Panc1 (cell line): ENCODE measurements around the gene CC2D1A. TPM values are rescaled to one million over a fixed set of nuclear protein-coding genes. Genes with fewer than 3 reads are reported as not detected.

ENCODE experiments used
- ATAC-seq: fragments of 200-7000 bp; cut with Tn5 transposase; 2 replicates; pipeline ENCODE4 v1.9.1; 2020; ENCODE audit warnings: mild to moderate bottlenecking, moderate library complexity
- BruUV-seq: library from RNA; stranded (reverse); fragments of 400-500 nt; replicated peaks from 2 replicates; lab custom pipeline; 2021; lab: Mats Ljungman, UMichigan
- CTCF ChIA-PET: fragments of 300-600 bp; sonication (Branson Sonifier 250); formaldehyde crosslinking; loops from one replicate; lab custom pipeline; 2022; ENCODE audit warnings: antibody characterized with exemption; lab: Charles Lee
- POLR2A ChIA-PET: fragments of 300-600 bp; sonication (Branson Sonifier 250); formaldehyde crosslinking; loops from one replicate; lab custom pipeline; 2022; ENCODE audit warnings: antibody characterized with exemption; lab: Charles Lee
- DNase-seq: peaks from one replicate; pipeline ENCODE4 v3.0.0-alpha.2; 2010; ENCODE audit warnings: low read depth, low spot score
- H3K27ac ChIP-seq: 2 replicates; pipeline ENCODE4 v1.5.1; 2011; ENCODE audit warnings: mild to moderate bottlenecking, low read length, inconsistent platforms
- H3K27me3 ChIP-seq: fragments of 200-500 bp; sonication (Bioruptor generic); 2 replicates; pipeline ENCODE4 v1.6.0; 2014; ENCODE audit warnings: low read length, inconsistent platforms; ENCODE audit not compliant: control insufficient read depth, insufficient read depth
- H3K36me3 ChIP-seq: fragments of 200-500 bp; sonication (Bioruptor generic); 2 replicates; pipeline ENCODE4 v1.5.1; 2014; ENCODE audit warnings: inconsistent platforms, mild to moderate bottlenecking, low read length, moderate library complexity; ENCODE audit not compliant: control insufficient read depth, insufficient read depth
- H3K4me1 ChIP-seq: 2 replicates; pipeline ENCODE4 v1.5.1; 2011; ENCODE audit warnings: inconsistent platforms, mild to moderate bottlenecking, low read length, moderate library complexity; ENCODE audit not compliant: control insufficient read depth, insufficient read depth
- H3K4me3 ChIP-seq, 2 experiments: 2 replicates each; pipeline ENCODE4 v1.5.1; 2011 to 2012; ENCODE audit warnings: low read depth in 2 of 2, low read length in 2 of 2, mild to moderate bottlenecking in 2 of 2, inconsistent platforms in 1 of 2, moderate library complexity in 1 of 2
- H3K9me3 ChIP-seq: fragments of 200-500 bp; sonication (Bioruptor generic); 2 replicates; pipeline ENCODE4 v1.5.1; 2014; ENCODE audit warnings: low read depth, mild to moderate bottlenecking, inconsistent platforms, low read length, moderate library complexity; ENCODE audit not compliant: control insufficient read depth, insufficient read depth
- CTCF ChIP-seq: fragments of 450-650 bp; IDR thresholded peaks from 2 replicates; pipeline ENCODE4 v1.5.1; 2017; ENCODE audit warnings: mild to moderate bottlenecking
- POLR2AphosphoS5 ChIP-seq: IDR thresholded peaks from 2 replicates; pipeline ENCODE4 v1.6.1; 2012; ENCODE audit warnings: mild to moderate bottlenecking, low read depth, low read length, moderate library complexity
- REST ChIP-seq, 2 experiments: IDR thresholded peaks; 2 replicates each; pipeline ENCODE4 v1.6.1; 2011 to 2012; ENCODE audit warnings: low read depth in 2 of 2, control low read depth in 1 of 2, low read length in 1 of 2, mild to moderate bottlenecking in 1 of 2, moderate library complexity in 1 of 2; ENCODE audit not compliant: insufficient read depth in 1 of 2
- SIN3A ChIP-seq: IDR thresholded peaks from 2 replicates; pipeline ENCODE4 v1.6.1; 2012; ENCODE audit warnings: low read depth, mild to moderate bottlenecking, low read length, moderate library complexity, borderline replicate concordance; ENCODE audit not compliant: insufficient read depth
- TCF7L2 ChIP-seq: IDR thresholded peaks from 2 replicates; pipeline ENCODE4 v1.6.1; 2011; ENCODE audit warnings: mild to moderate bottlenecking, low read depth, low read length, inconsistent platforms
- in situ Hi-C: cut with HindIII; loops from 2 replicates; pipeline ENCODE4 v1.10.0; 2016; ENCODE audit warnings: low sequenced_read_pairs, low pct_unique_long_range_greater_than_20kb
- intact Hi-C: fragments of 100-400 bp; cut with micrococcal nuclease; formaldehyde crosslinking; loops from one replicate; pipeline ENCODE4 v1.10.0; 2022; ENCODE audit not compliant: unreplicated experiment
- total RNA-seq: library from RNA; stranded (reverse); gene quantifications from one replicate; pipeline ENCODE4 v1.2.1, GENCODE V29; 2021; ENCODE audit not compliant: unreplicated experiment

The CC2D1A gene
- total RNA-seq, 1 experiment from 2014 or later: 28.0 TPM

GRCh38 chr19:13962699-13963602 is 57.0 kb downstream of the CC2D1A start:
- no peak for TF ChIP-seq POLR2AphosphoS5
- TF ChIP-seq CTCF: no peak
- TF ChIP-seq TCF7L2: no peak
- no peak for TF ChIP-seq REST (IDR thresholded peaks at IDR 0.05; ENCODE audit: insufficient read depth in 1 of 2, low read depth in 2 of 2, low read length in 1 of 2)
- no peak for TF ChIP-seq SIN3A
- ATAC-seq (no peak), DNase-seq (no peak)
- Histone ChIP-seq H3K36me3 (no peaks in the 10 kb centered on the region), H3K27ac (no peak overlapping the region), H3K9me3 (no peaks in the 10 kb centered on the region), H3K27me3 (no peaks in the 10 kb centered on the region), H3K4me1 (no peaks in the 10 kb centered on the region), H3K4me3 (no peak overlapping the region)
- POLR2A ChIA-PET: no interaction called here
- no TSS peak for BruUV-seq
- CTCF ChIA-PET: no interaction called here
- in situ Hi-C loops: no loop called here
- intact Hi-C loops: no loop called here

- ChIA-PET POLR2A (no interaction called here), CTCF (no interaction called here)
- BruUV-seq: no TSS peak
- Histone ChIP-seq H3K9me3 (no peaks in the 10 kb centered on the region), H3K27me3 (no peaks in the 10 kb centered on the region), H3K27ac (no peak overlapping the region), H3K4me3 (no peak overlapping the region), H3K4me1 (no peaks in the 10 kb centered on the region), H3K36me3 (no peaks in the 10 kb centered on the region)
- DNase-seq (no peak), ATAC-seq (no peak)
- intact Hi-C loops (no loop called here), in situ Hi-C loops (no loop called here)
- TF ChIP-seq POLR2AphosphoS5 (no peak), CTCF (no peak), REST (IDR thresholded peaks at IDR 0.05; ENCODE audit: insufficient read depth in 1 of 2, low read depth in 2 of 2, low read length in 1 of 2) (no peak), SIN3A (no peak), TCF7L2 (no peak)
Observed at GRCh38 chr19:13963603-13964105, 57.7 kb downstream of the CC2D1A start.
